ELR (cell line): Measurements from ENCODE around the gene DNMT1.
"Not testable (repeated sequence)": the region's sequence is repeated elsewhere in the genome, so short reads cannot be mapped to it uniquely, and the experiment has no call there.

Experiments used
- DNase-seq: peaks from one replicate; pipeline ENCODE4 v3.0.0-alpha.2; 2015; ENCODE audit warnings: low read depth

DNMT1 gene

DNA sequence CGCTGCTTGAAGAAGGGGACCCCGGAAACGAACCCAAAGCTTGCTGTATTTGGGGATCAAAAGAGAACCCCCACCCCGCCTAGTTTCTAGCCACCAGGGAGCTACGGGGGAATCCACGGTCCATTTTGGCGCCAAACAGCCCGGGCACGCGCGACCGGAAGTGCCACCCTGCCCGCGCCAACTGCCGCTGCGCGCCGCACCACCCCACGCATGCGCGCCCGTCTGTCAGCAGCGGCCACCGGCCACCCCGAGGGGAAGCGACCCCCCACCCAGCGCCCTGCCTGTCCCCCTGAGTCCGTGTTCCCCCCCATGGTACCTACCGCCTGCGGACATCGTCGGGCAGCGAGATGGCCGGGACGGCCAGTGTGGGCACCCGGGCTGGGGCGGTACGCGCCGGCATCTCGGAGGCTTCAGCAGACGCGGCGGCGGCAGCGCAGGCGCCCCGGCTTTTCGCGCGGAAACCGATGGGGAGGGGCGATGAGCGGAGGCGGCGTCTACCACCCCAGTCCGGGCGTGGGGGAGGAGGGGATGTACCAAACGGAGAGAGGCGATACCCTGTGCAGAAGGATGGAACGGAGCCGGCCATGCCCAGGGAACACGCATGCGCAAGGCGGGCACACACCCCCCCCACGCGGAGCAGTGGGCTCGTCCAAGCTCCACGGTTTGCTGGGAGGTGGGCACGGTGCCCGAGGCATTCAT lies at the start of gene DNMT1:
TSS of gene DNMT1 (minus strand) at position 454 of the 699 bp plus-strand sequence. CDS start at position 400, 54 bp downstream.
- peak; percentile 97 for DNase-seq

DNA sequence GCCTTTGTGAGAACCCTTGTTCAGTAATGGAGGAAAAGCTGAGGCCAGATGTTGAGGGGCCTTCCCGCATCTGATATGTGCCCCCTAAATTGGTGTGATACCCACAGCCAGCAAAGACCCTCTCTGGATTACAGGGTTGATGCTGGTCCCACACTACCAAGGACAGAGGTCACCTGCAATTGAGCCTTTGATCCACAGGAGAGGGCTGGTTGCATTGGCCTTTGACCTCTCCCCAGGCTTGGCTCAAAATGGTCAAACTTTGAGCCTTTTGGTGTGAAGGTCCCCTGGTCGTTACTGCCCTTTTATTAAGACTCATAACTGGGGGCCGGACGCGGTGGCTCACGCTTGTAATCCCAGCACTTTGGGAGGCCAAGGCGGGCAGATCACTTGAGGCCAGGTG lies 48.9 kb upstream of the DNMT1 start:
- no peak for DNase-seq

DNA sequence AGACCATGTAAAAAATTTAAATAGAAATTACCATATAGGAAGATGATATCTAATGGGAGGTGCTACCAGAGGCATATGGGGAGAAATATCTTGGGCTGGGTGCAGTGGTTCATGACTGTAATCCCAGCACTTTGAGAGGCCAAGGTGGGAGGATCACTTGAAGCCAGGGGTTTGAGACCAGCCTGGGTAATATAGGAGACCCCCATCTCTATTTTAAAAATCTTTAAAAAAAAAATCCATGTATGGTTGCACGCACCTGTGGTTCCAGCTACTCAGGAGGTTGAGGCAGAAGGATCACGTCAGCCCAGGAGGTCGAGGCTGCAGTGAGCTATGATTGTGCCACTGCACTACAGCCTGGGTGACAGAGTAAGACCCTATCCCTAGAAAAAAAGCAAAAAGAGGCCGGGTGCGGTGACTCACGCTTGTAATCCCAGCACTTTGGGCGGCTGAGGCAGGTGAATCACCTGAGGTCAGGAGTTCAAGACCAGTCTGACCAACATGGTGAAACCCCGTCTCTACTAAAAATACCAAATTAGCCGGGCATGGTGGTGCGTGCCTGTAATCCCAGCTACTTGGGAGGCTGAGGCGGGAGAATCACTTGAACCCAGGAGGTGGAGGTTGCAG lies 47.2 kb upstream of the DNMT1 start:
- peak; percentile 37 for DNase-seq

DNA sequence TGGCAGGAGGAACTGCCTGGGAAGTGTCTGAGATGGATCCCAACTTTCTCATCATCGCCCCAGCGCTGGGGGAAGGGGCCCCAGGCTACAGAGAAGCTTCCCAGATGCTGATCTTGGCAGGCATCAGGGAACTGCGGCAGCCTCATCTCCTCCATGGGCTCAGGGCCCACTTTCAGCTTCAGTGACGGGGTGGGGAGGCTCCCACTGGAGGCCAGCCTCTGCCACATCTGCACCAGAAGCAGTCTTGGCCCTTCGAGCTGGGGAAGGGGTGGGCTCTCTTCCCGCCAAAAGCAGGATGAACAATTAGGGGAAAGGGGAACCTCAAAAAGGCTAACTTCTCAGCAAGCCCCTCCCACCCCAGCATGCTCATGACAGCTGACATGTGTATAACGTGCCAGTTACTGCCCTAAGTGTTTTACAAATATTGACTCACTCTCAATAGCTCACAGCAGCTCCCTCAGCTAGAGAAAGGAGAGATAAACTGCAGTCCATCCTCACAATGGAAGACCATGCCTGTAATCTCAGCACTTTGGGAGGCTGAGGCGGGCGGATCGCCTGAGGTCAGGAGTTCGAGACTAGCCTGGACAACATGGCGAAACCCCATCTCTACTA lies 43.5 kb upstream of the DNMT1 start:
- DNase-seq: peak; percentile 32

DNA sequence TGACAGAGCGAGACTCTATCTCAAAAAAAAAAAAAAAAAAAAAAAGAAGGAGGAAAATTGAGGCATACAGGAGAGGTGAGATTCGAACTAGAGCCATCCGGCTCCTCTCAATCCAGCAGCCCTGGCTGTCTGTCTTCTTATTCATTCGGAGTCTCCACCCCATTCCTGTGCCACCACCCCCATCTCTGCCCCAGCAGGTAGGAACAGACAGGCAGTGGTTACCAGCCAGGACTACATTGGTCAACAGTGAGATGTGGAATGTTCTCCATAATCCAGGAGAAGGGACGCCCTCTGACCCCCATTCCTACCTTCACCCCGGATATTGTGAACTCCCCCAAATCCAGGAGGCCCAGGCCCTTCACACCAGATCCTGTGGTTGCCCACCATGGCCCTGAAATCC lies 42.9 kb upstream of the DNMT1 start:
- DNase-seq: no peak

DNA sequence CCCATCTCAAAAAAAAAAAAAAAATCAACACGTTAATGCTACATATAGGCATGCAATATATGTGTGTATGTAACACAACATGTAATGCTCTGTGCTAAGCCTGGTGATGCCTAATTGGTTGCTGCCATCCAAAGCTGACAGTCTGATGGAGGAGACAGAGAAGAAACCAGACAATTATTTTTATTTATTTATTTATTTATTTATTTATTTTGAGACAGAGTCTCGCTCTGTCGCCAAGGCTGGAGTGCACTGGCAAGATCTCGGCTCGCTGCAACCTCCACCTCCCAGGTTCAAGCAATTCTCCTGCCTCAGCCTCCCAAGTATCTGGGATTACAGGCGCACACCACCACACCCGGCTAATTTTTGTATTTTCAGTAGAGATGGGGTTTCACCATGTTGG lies 40.7 kb upstream of the DNMT1 start:
- DNase-seq: not testable (repeated sequence)

DNA sequence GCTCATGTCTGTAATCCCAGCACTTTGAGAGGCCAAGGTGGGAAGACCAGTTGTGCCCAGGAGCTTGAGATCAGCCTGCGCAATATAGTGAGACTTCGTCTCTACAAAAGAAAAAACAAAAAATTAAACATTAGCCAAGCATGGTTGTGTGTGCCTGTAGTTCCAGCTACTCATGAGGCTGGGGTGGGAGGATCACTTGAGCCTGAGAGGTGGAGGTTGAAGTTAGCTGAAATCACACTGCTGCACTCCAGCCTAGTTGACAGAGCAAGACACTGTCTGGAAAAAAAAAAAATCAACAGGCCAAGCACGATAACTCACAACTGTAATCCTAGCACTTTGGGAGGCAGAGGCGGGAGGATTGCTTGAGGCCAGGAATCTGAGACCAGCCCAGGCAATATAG lies 40.2 kb upstream of the DNMT1 start:
- no peak for DNase-seq

DNA sequence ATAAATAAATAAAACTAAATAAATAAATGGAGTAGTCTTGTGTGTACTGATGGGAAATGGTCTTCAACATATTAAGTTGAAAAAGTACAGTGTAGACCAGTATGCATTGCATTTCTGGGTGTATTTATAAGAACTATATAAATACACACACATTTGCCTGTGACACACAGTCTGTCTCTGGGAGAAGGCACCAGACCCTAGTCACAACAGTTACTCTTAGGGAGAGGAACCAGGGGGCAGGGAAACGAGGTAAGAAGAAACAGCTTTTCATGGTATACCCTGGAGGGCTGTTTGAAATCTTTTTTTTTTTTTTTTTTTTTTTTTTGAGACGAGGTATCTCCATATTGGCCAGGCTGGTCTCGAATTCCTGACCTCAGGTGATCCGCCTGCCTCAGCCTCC lies 39.2 kb upstream of the DNMT1 start:
- DNase-seq: no peak

DNA sequence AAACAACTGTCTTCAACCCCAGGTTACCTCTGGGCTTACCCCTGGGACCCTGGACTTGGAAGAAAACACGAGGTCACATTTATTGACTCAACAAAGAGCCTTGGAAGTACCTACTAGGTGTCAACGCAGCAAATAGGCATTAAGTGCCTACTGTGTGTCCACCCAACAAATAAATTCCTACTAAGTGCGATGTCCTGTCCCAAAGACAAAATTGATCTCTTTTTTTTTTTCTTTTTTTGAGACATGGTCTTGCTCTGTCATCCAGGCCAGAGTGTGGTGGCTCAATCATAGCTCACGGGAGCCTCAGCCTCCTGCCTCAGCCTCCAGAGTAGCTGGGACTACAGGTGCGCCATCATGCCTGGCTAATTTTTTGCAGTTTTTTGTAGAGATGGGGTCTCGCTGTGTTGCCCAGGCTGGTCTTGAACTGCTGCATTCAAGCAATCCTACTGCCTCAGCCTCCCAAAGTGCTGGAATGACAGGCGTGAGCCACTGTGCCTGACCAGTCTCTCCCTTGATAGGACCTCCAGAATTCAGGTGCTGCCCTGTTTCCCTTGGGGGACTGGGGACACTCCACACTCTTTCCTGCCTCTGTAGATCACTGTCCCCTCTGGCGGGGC lies 37.0 kb upstream of the DNMT1 start:
- DNase-seq: no peak

DNA sequence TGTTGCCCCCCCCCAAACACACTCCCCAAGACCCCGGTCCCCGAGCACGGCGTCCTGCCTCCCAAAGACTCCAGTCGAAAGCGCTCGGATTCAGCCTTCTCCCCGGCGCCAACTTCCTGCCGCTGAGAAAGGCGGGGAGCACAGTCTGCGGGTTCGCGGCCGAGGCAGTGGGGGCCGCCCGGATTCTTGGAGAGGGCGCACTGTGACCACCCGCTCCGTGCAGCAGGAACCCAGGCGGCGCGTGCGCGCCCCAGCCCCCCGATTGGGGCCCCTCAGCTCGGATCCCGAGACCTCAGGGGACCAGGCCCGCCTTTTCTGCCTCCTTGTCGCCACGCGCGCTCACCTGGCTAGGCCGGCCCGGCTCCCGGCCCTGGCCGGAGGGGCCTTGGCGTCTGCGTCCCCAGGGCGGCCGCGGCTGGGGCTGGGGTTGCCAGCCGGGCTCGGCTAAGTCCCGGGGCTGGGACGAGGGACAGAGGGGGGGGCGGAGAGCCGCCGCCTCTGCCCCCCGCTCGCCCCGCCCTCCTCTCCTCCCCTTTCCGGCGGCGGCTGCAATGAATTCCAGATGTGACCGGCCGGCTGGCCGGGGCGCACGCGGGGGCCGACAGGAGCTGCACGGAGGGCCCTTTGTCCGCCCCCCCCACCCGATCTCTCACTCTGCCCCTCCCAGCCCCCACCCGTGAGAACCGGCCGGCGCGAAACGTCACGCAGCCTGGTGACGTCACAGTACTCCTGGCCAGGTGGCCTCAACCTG lies 36.3 kb upstream of the DNMT1 start, which contains the start of gene S1PR2:
TSS of gene S1PR2 (minus strand) at position 471 of the 751 bp plus-strand sequence. CDS start 6,426 bp downstream, outside the sequence.
- DNase-seq: peak; percentile 73

DNA sequence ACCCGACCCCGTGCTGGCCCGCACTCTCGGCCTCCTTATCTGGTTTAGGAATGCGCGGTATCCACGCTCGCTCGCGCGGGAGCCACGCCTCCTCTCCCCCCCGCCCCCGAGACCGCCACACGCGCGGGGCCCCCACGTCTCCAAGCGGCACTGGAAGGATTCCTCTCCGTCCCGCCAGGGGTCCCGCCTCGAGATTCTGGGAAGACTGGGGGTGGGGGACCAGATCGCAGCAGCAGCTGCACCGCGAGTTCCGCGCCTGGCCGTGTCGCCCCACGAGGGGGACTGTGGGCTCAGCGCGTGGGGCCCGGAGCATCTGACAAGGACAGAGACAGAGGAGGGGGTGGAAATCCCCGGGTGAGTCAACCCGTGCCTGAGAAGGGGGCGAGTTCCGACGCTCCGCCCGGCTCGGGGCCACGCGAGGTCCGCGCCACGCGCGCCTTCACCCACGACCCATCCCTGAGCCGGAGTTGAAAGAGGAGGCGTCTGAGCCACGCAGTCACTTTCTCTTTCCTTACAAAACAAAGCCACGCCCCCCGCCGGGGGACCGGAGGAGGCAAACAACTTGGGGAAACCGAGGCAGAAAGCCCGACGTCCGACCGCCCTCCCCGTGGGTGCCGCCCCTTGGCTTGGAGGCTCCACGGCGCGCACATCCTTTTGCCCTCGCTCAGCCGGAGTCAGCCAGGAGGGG lies 35.6 kb upstream of the DNMT1 start:
- peak; percentile 19 for DNase-seq

DNA sequence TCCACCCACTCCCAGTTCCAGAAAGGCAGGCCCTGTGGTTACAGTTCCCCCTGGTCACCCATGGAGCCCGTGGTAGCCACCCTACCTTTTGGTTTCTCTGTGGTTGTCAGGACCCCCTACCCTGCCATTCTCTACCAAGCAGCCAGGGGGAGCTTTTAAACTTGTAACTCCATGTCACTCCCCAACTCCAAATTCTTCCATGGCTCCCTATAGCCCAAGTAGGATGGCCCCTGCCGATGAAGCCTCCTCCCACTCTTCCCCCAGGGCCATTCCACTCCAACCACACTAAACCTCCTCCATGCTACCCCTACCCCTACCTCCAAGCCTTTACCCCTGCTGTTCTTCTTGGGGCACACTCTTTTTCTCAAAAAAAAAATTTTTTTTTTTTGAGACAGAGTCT lies 34.2 kb upstream of the DNMT1 start:
- DNase-seq: peak; percentile 65

DNA sequence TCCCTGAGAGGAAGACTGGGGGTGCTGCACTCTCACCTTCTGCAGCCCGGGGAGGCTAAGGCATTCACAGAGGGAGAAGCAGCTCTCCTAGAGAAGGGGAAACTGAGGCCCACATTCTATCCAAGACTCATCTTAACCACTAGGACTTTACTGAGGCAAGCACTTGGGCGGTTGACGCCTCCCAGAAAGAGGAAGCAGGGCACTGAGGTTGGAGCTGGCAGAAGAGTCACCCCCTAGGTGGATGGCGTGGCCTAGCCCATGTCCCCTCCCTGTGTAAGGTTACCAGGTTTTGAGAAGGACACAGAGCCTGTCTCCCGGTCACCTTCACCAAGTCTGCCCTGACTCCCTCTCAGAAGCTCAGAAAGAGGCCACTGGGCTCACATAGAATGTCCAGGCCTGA lies 33.6 kb upstream of the DNMT1 start:
- DNase-seq: no peak

DNA sequence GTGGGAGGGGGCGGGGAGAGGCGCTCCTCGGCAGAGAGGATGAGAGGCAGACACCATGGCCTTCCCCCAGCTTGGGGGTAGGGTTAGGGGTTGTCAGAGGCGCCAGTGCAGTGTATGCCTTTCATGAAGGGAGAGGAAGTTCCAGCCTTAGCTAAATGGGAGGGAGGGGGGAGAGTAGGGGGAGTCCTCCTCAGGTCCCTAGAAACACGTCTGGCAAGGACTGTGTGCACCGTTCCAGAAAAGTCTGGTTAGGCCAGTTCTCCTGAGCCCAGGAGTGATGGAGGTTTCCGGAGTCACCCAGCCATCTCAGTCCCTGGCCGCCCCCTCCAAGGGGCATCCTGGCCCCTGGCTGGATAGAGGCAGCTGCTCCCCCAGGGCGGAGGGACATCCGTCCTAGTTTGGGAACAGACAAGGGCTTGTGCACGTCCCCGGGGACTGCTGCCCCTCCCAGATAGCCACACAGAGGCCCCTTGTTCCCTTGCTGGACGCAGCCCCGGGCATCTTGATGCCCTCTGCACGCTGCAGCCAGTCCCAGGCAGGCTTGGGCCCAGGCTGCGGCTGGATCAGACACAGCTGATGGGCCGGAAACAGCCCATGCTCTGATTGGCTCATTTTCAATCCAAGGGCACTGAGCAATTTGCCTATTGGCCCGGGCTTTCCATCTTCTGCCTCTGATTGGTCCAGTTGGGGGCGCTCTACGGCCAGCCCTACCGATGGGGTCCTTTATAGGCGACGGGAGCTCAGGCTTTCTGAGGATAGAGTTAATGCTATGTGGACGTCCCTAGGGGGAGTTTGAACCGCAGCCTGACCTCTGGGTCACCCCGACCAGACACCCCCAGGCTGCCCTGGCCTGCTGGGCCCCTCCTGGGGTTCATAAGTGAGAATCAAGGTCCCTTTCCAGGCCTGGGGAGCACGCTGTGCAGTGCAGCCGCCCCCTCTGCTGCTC lies 32.5 kb upstream of the DNMT1 start:
- no peak for DNase-seq

DNA sequence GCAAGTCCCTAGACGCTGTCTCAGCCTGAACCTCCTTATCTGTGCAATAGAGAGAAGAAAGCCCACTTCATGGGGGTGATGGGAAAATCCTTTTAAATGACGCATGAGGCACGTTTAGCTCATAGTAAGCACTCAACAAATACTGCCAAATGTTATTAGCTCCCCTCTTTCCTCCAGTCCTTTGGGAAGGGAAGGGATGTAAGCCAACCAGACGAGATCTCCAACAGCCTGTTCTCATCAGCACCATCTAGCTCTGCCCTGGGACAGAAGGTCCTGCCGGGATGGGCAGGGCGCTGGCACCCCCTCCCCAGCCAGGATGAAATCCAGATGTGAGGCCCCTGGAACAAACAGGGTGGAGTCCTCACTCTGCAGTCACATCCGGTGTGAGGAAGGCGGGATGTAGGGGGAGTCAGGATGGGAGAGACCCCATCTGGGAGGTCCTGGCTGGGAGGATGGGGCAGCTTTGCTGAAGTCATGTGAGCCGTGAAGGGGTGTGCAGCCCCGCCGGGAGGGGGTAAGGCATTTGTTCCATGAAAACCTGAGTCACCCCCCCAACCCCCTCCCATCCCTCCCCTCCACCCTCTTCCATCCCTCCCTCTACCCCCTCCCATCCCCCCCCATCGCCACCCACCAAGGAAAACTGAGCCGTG lies 31.7 kb upstream of the DNMT1 start:
- peak; percentile 71 for DNase-seq

DNA sequence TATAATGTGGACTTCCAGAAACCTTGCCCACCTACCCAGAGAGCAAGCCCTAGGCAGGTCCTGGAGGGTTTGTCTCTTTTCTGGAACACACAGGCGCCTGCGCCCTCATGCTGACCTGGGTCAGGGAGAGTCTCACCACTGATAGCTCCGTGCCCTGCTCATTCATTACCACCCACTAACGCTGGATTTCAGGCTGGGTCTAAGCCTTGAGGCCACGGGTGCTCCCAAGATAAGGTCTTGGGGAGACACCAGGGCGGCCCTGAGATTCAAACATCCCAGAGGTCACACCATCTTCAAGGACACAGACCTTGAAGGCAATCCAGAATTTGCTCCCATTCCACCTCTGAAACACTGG lies 31.2 kb upstream of the DNMT1 start:
- DNase-seq: no peak

DNA sequence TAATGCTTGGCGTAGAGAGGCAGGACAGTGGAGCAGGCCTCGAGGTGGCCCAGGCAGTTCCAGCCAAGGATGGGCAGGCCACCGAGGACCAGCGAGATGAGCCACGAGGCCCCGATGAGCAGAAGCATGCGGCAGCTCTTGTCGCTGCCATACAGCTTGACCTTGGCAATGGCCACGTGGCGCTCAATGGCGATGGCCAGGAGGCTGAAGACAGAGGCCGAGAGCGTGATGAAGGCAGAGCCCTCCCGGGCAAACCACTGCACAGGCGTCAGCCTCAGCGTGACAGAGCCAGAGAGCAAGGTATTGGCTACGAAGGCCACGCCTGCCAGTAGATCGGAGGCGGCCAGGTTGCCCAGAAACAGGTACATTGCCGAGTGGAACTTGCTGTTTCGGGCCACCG lies 29.6 kb upstream of the DNMT1 start:
- DNase-seq: no peak

DNA sequence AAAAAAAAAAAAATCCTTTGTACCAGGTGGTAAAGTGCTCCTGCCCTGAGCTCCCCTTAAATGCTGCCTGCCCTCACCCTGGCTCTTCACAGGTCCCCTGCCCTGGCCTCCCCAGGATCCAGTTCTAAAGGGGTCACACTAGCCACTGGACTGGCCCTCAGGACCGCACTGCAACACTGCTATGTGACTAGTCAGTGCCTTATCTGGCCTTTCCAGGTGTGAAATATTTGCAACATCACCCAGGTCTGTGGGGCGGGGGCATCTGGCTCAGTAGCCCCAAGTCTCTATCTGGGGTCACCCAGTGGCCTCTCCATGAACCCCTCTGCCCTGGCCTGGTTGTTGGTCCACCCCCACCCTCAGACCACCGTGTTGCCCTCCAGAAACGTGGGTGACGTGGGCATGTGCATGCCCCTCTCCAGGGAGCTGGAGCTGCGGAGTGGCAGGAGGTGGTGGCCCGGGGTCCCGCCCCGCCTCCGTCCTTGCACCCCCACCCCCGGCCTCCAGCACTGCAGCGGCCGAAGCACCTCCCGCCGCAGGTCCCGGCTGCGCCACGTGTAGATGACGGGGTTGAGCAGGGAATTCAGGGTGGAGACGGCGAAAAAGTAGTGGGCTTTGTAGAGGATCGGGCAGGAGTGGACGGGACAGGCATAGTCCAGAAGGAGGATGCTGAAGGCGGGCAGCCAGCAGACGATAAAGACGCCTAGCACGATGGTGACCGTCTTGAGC lies 28.9 kb upstream of the DNMT1 start:
- no peak for DNase-seq

DNA sequence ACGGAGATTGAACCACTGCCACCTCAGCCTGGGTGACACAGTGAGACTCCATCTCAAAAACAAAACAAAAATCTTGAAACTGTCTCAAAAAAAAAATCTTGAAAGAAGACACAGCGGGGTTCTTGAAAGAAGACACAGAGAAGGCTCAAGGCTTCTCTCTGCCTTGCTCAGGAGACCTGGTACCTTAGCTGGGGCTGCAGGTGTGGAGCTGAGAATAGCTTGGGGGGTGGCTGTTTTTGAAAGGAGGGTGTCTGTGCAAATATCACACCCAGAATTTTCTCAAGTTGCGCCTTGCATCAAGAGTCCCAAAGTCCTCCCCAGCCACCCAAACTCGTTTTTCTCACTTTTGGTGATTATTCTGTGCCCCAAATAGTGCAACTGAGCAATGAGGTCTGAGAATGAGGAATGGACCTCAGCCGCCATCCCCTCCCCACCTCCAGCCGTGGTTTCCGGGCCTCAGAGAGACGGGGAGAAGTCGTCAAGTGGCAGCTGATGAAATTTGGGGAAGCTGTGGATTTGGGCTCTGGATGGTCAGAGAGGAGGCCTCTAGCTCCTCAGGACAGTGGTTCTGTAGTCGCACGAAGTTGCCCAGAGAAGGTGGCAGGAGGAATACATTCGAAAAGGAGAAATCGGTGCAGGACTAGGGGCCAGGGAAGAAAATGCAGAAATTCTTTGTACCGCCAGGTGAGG lies 27.6 kb upstream of the DNMT1 start:
- no peak for DNase-seq
